SK-N-MC (cell line): ENCODE results near the gene OR11A1.

Source experiments
- EZH2 ChIP-seq: fragments of 200-600 bp; sonication (generic); IDR thresholded peaks from one replicate; pipeline ENCODE4 v1.6.1; 2017; ENCODE audit warnings: antibody characterized with exemption
- POLR2AphosphoS5 ChIP-seq: IDR thresholded peaks from 2 replicates; pipeline ENCODE4 v1.6.1; 2012; ENCODE audit warnings: mild to moderate bottlenecking, low read depth, low read length, borderline replicate concordance

GRCh38 chr6:29506446-29507067, 49.7 kb upstream of the OR11A1 start:
- TF ChIP-seq EZH2 (no peak), POLR2AphosphoS5 (no peak)
